H9 (cell line): ENCODE data around the gene CEP128. TPM values are rescaled to one million over a fixed set of nuclear protein-coding genes. Genes with fewer than 3 reads are reported as not detected.

Source experiments
- DNase-seq: peaks from one replicate; pipeline ENCODE4 v3.0.0-alpha.2; 2017
- H2AFZ ChIP-seq: one replicate; pipeline ENCODE4 v1.6.1; 2013; ENCODE audit warnings: mild to moderate bottlenecking, low read length, control low read depth, moderate library complexity
- H2AK5ac ChIP-seq: 2 replicates; pipeline ENCODE4 v1.6.1; 2013; ENCODE audit warnings: low read length, control low read depth, mixed read lengths; ENCODE audit not compliant: insufficient read length
- H2BK120ac ChIP-seq: one replicate; pipeline ENCODE4 v1.6.1; 2013; ENCODE audit warnings: low read depth, mild to moderate bottlenecking, low read length, control low read depth, inconsistent platforms; ENCODE audit not compliant: poor library complexity, severe bottlenecking
- H2BK12ac ChIP-seq: 2 replicates; pipeline ENCODE4 v1.6.1; 2013; ENCODE audit warnings: low read length, control low read depth, mixed read lengths, low read depth; ENCODE audit not compliant: insufficient read length
- H2BK15ac ChIP-seq: 2 replicates; pipeline ENCODE4 v1.6.1; 2013; ENCODE audit warnings: low read depth, low read length, control low read depth
- H2BK20ac ChIP-seq: one replicate; pipeline ENCODE4 v1.6.1; 2013; ENCODE audit warnings: low read depth, mild to moderate bottlenecking, low read length, control low read depth, inconsistent platforms; ENCODE audit not compliant: poor library complexity, severe bottlenecking
- H2BK5ac ChIP-seq: 2 replicates; pipeline ENCODE4 v1.6.1; 2013; ENCODE audit warnings: low read length, control low read depth, mixed read lengths; ENCODE audit not compliant: insufficient read length
- H3K14ac ChIP-seq: 2 replicates; pipeline ENCODE4 v1.6.1; 2013; ENCODE audit warnings: low read length, control low read depth; ENCODE audit not compliant: insufficient read depth
- H3K18ac ChIP-seq: 2 replicates; pipeline ENCODE4 v1.6.1; 2013; ENCODE audit warnings: low read depth, mild to moderate bottlenecking, mixed read lengths, low read length, control low read depth; ENCODE audit not compliant: insufficient read length
- H3K23ac ChIP-seq: 2 replicates; pipeline ENCODE4 v1.6.1; 2013; ENCODE audit warnings: low read length, control low read depth, mixed read lengths, low read depth; ENCODE audit not compliant: insufficient read length
- H3K23me2 ChIP-seq: 2 replicates; pipeline ENCODE4 v1.6.1; 2013; ENCODE audit warnings: low read depth, mild to moderate bottlenecking, mixed read lengths, low read length, control low read depth; ENCODE audit not compliant: insufficient read length, poor library complexity, severe bottlenecking
- H3K27ac ChIP-seq: 2 replicates; pipeline ENCODE4 v1.5.1; 2013; ENCODE audit warnings: low read length, control low read depth, mixed read lengths, low read depth; ENCODE audit not compliant: insufficient read length
- H3K27me3 ChIP-seq: 2 replicates; pipeline ENCODE4 v1.6.1; 2013; ENCODE audit warnings: low read length, control low read depth, inconsistent platforms; ENCODE audit not compliant: insufficient read depth
- H3K4ac ChIP-seq: 2 replicates; pipeline ENCODE4 v1.6.1; 2013; ENCODE audit warnings: low read depth, mild to moderate bottlenecking, control low read depth, inconsistent platforms, low read length, moderate library complexity
- H3K4me1 ChIP-seq: 2 replicates; pipeline ENCODE4 v1.6.1; 2013; ENCODE audit warnings: low read length, control low read depth, inconsistent platforms; ENCODE audit not compliant: insufficient read depth
- H3K4me2 ChIP-seq: 2 replicates; pipeline ENCODE4 v1.6.1; 2013; ENCODE audit warnings: low read length, control low read depth, mixed read lengths; ENCODE audit not compliant: insufficient read length, insufficient read depth
- H3K56ac ChIP-seq: 2 replicates; pipeline ENCODE4 v1.6.1; 2013; ENCODE audit warnings: low read depth, mild to moderate bottlenecking, mixed read lengths, low read length, control low read depth; ENCODE audit not compliant: insufficient read length
- H3K79me1 ChIP-seq: 2 replicates; pipeline ENCODE4 v1.6.1; 2013; ENCODE audit warnings: low read depth, mild to moderate bottlenecking, moderate library complexity, low read length, control low read depth, inconsistent platforms; ENCODE audit not compliant: insufficient read depth, poor library complexity, severe bottlenecking
- H3K79me2 ChIP-seq: 2 replicates; pipeline ENCODE4 v1.6.1; 2013; ENCODE audit warnings: low read length, control low read depth, inconsistent platforms; ENCODE audit not compliant: insufficient read depth
- H3K9ac ChIP-seq: 2 replicates; pipeline ENCODE4 v1.6.1; 2013; ENCODE audit warnings: low read length, control low read depth, mixed read lengths; ENCODE audit not compliant: insufficient read length; ENCODE audit errors: extremely low read depth
- H3K9me3 ChIP-seq: one replicate; pipeline ENCODE4 v1.6.1; 2013; ENCODE audit warnings: low read depth, low read length, inconsistent platforms; ENCODE audit not compliant: control insufficient read depth
- H3T11ph ChIP-seq: one replicate; pipeline ENCODE4 v1.6.1; 2013; ENCODE audit warnings: mild to moderate bottlenecking, low read length, control low read depth, inconsistent platforms
- H4K20me1 ChIP-seq: one replicate; pipeline ENCODE4 v1.6.1; 2013; ENCODE audit not compliant: control insufficient read depth, insufficient read length, insufficient read depth
- H4K5ac ChIP-seq: 2 replicates; pipeline ENCODE4 v1.6.1; 2013; ENCODE audit warnings: low read depth, mild to moderate bottlenecking, mixed read lengths, low read length, control low read depth; ENCODE audit not compliant: insufficient read length
- H4K8ac ChIP-seq: replicated peaks from 2 replicates; pipeline ENCODE4 v1.6.1; 2013; ENCODE audit warnings: low read length, control low read depth, mixed read lengths, low read depth; ENCODE audit not compliant: insufficient read length
- H4K91ac ChIP-seq: 2 replicates; pipeline ENCODE4 v1.6.1; 2013; ENCODE audit warnings: low read depth, mild to moderate bottlenecking, moderate library complexity, mixed read lengths, low read length, control low read depth; ENCODE audit not compliant: insufficient read length
- H3K27ac Mint-ChIP-seq, 3 experiments: 2 replicates in 2 of 3; 3 replicates in 1 of 3; pipeline ENCODE4 v1.8.0; 2020 to 2021; ENCODE audit warnings: mixed read lengths in 3 of 3, mild to moderate bottlenecking in 1 of 3, moderate library complexity in 1 of 3
- H3K27me3 Mint-ChIP-seq: 2 replicates; pipeline ENCODE4 v1.8.0; 2021; ENCODE audit warnings: low read depth, mild to moderate bottlenecking, moderate library complexity, mixed read lengths
- H3K36me3 Mint-ChIP-seq, 3 experiments: 2 replicates in 2 of 3; 3 replicates in 1 of 3; pipeline ENCODE4 v1.8.0; 2020 to 2021; ENCODE audit warnings: low read depth in 3 of 3, mixed read lengths in 3 of 3; ENCODE audit not compliant: insufficient read depth in 1 of 3
- H3K4me1 Mint-ChIP-seq, 2 experiments: 2 replicates each; pipeline ENCODE4 v1.8.0; 2020; ENCODE audit warnings: mixed read lengths in 2 of 2
- H3K4me3 Mint-ChIP-seq, 2 experiments: 2 replicates in 1 of 2; 3 replicates in 1 of 2; pipeline ENCODE4 v1.8.0; 2020 to 2021; ENCODE audit warnings: mild to moderate bottlenecking in 2 of 2, mixed read lengths in 2 of 2, moderate library complexity in 1 of 2
- H3K9me3 Mint-ChIP-seq, 2 experiments: 2 replicates in 1 of 2; 3 replicates in 1 of 2; pipeline ENCODE4 v1.8.0; 2020; ENCODE audit warnings: mild to moderate bottlenecking in 2 of 2, mixed read lengths in 2 of 2, moderate library complexity in 1 of 2
- WGBS: extraction: QIAGEN DNeasy Blood & Tissue Kit; methylation state at CpG from one replicate; pipeline ENCODE4 v1.1.7; 2013; ENCODE audit warnings: missing lambda C conversion rate, low lambda C conversion rate, mixed read lengths; ENCODE audit not compliant: insufficient read length; ENCODE audit errors: extremely low coverage; 5-methylcytosine and 5-hydroxymethylcytosine counted together
- total RNA-seq: library from RNA; stranded (reverse); gene quantifications from 2 replicates; pipeline ENCODE4 v1.2.1, GENCODE V29; 2021
- TF ChIP-seq, protein P1 (sequence below): fragments of 200-600 bp; sonication (generic); conservative IDR thresholded peaks from 3 replicates; pipeline ENCODE4 v1.8.0; 2021; ENCODE audit warnings: antibody characterized with exemption, mild to moderate bottlenecking

CEP128 gene
- total RNA-seq, 1 experiment from 2014 or later = 16.3 TPM

DNA sequence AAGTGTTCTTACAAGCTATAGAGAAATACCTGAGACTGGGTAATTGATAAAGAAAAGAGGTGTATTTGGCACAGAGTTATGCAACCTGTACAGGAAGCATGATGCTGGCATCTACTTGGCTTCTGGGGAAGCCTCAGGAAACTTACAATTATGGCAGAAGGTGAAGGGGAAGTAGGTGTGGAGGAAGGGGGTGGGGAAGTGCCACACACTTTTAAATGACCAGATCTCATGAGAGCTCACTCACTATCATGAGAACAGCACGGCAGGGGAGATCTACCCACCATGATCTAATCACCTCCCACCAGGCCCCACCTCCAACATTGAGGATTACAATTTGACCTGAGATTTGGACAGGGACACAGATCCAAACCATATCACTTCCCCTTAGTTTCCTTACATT, 46.7 kb upstream of the CEP128 start:
- Histone ChIP-seq H4K91ac (no peak overlapping the region), H2BK12ac (no peak overlapping the region), H2BK15ac (no peak overlapping the region), H4K20me1 (no peaks in the 10 kb centered on the region), H3K4me1 (no peaks in the 10 kb centered on the region), H2BK5ac (no peak overlapping the region), H3K4me2 (no peak overlapping the region), H3T11ph (no peak overlapping the region), H2AK5ac (no peak overlapping the region), H3K14ac (no peak overlapping the region), H3K79me2 (no peaks in the 10 kb centered on the region), H2AFZ (no peak overlapping the region), H3K9me3 (no peaks in the 10 kb centered on the region), H4K8ac (no peak overlapping the region), H3K56ac (no peak overlapping the region), H3K23me2 (no peaks in the 10 kb centered on the region), H3K23ac (no peak overlapping the region), H3K18ac (no peak overlapping the region), H4K5ac (no peak overlapping the region), H2BK120ac (no peak overlapping the region), H3K27me3 (no peaks in the 10 kb centered on the region), H3K4ac (no peak overlapping the region), H3K79me1 (no peaks in the 10 kb centered on the region), H3K27ac (no peak overlapping the region), H3K9ac (no peak overlapping the region), H2BK20ac (no peak overlapping the region)
- TF ChIP-seq, protein P1, sequence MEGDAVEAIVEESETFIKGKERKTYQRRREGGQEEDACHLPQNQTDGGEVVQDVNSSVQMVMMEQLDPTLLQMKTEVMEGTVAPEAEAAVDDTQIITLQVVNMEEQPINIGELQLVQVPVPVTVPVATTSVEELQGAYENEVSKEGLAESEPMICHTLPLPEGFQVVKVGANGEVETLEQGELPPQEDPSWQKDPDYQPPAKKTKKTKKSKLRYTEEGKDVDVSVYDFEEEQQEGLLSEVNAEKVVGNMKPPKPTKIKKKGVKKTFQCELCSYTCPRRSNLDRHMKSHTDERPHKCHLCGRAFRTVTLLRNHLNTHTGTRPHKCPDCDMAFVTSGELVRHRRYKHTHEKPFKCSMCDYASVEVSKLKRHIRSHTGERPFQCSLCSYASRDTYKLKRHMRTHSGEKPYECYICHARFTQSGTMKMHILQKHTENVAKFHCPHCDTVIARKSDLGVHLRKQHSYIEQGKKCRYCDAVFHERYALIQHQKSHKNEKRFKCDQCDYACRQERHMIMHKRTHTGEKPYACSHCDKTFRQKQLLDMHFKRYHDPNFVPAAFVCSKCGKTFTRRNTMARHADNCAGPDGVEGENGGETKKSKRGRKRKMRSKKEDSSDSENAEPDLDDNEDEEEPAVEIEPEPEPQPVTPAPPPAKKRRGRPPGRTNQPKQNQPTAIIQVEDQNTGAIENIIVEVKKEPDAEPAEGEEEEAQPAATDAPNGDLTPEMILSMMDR = no peak
- H3K27ac Mint-ChIP-seq = no peak overlapping the region
- no peaks in the 10 kb centered on the region for H3K9me3 Mint-ChIP-seq
- no peak overlapping the region for H3K4me3 Mint-ChIP-seq
- no CpG with 5 or more reads among the region's 1 CpG for WGBS
- DNase-seq = no peak
- no peaks in the 10 kb centered on the region for H3K27me3 Mint-ChIP-seq
- H3K4me1 Mint-ChIP-seq = no peaks in the 10 kb centered on the region
- no peaks in the 10 kb centered on the region for H3K36me3 Mint-ChIP-seq
